Mammary epithelial cell (primary cell): ENCODE results near the gene ANKRD17.

Experiments used
- EZH2 ChIP-seq: IDR thresholded peaks from 2 replicates; pipeline ENCODE4 v1.6.1; 2012; ENCODE audit warnings: low read length, inconsistent platforms, borderline replicate concordance
- TF ChIP-seq, protein P1 (sequence below), 2 donors: IDR thresholded peaks in 1 of 2; conservative IDR thresholded peaks in 1 of 2; 2 replicates each; pipeline ENCODE4 v1.5.1; 2011 to 2012; ENCODE audit warnings: inconsistent platforms in 2 of 2, low read length in 2 of 2, mild to moderate bottlenecking in 2 of 2, control low read depth in 1 of 2, low read depth in 1 of 2; ENCODE audit not compliant: insufficient read depth in 1 of 2; ENCODE audit errors: extremely low read depth in 1 of 2

DNA sequence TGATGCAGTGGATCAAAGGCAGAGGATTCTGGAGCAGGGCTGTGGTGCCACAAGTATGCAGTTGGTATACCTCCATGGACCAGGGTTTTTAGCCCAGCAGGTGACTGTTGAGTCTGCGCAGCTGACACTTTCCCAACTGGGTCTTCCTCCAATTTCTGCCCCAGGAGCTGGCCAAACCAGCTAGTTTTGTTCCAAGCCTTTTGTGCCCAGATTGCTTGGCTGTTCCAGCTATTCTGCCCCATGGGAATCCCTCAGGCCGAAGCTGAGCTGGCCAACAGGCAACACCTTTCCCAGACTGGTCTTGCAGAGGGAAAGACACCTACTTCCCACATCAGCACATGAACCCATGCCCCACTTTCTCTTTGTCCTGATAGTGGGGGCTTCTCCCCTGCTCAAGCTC, 22.8 kb upstream of the ANKRD17 start:
- TF ChIP-seq, protein P1, sequence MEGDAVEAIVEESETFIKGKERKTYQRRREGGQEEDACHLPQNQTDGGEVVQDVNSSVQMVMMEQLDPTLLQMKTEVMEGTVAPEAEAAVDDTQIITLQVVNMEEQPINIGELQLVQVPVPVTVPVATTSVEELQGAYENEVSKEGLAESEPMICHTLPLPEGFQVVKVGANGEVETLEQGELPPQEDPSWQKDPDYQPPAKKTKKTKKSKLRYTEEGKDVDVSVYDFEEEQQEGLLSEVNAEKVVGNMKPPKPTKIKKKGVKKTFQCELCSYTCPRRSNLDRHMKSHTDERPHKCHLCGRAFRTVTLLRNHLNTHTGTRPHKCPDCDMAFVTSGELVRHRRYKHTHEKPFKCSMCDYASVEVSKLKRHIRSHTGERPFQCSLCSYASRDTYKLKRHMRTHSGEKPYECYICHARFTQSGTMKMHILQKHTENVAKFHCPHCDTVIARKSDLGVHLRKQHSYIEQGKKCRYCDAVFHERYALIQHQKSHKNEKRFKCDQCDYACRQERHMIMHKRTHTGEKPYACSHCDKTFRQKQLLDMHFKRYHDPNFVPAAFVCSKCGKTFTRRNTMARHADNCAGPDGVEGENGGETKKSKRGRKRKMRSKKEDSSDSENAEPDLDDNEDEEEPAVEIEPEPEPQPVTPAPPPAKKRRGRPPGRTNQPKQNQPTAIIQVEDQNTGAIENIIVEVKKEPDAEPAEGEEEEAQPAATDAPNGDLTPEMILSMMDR (conservative IDR thresholded peaks at IDR 0.05 in 1 of 2, IDR thresholded peaks at IDR 0.05 in 1 of 2; ENCODE audit: extremely low read depth in 1 of 2, insufficient read depth in 1 of 2, low read depth in 1 of 2, low read length in 2 of 2) = no peak
- TF ChIP-seq EZH2 = no peak
